ENCODE results near the gene CTSC. TPM values are rescaled to one million over a fixed set of nuclear protein-coding genes. Genes with fewer than 3 reads are reported as not detected.

CTSC gene
- total and polyA plus RNA-seq, 2 donors = 67.2 to 114 TPM

DNA sequence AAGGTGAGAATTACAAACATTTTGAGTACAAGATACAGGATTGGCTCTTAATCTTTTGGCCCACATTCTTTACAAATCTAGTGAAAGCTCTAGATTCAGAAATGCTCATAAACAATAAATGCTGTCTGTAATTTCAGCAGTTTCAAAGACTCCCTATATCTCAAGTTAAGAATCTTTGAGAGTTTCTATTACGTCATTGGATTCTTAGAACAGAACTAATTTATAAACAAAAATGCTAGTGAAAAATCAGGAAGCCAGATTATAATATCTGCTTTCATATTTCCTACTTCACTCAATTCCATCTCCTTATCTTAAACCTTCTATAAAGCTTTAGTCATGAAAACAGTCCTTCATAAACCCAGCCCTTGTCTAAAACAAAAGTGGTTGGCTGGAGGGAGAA is 32.1 kb downstream of the CTSC start:
- no peak for DNase-seq (ENCODE audit: low read depth in 6 of 9, low spot score in 9 of 9)
- WGBS = 99% methylated on average over 1 of the region's 1 CpG
- H3K27me3 ChIP-seq (ENCODE audit: control insufficient read depth in 2 of 2, insufficient read depth in 1 of 2, low read length in 1 of 2) = no peaks in the 10 kb centered on the region
- H3K9me3 ChIP-seq (ENCODE audit: control insufficient read depth in 2 of 2, insufficient read depth in 1 of 2, low read length in 1 of 2) = no peaks in the 10 kb centered on the region
- peaks cover 4 to 40% of the 10 kb centered on the region in 2 donors for H3K36me3 ChIP-seq (ENCODE audit: control insufficient read depth in 2 of 2, insufficient read depth in 2 of 2, low read length in 1 of 2)
- no peak overlapping the region for H3K27ac ChIP-seq (ENCODE audit: low read depth in 1 of 2, low read length in 1 of 2)
- H3K4me3 ChIP-seq (ENCODE audit: low read length in 2 of 2) = no peak overlapping the region
- peaks cover 0 to 5% of the 10 kb centered on the region in 2 donors for H3K4me1 ChIP-seq (ENCODE audit: control insufficient read depth in 2 of 2, insufficient read depth in 2 of 2, low read length in 2 of 2)

DNA sequence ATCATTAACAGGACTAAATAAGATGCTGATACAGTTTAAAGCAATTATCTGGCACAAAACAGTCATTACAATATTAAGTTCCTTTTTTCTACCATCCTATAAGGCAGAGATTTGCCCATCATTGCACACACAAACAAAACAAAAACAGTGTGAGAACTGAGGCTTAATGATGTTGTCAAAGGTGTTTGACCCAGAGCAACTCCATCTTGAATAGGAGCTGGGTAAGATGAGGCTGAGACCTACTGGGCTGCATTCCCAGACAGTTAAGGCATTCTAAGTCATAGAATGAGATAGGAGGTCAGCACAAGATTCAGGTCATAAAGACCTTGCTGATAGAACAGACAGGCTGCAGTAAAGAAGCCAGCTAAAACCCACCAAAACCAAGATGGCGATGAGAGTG is 33.2 kb downstream of the CTSC start:
- peaks cover 0 to 5% of the 10 kb centered on the region in 2 donors for H3K4me1 ChIP-seq (ENCODE audit: control insufficient read depth in 2 of 2, insufficient read depth in 2 of 2, low read length in 2 of 2)
- no peaks in the 10 kb centered on the region for H3K27me3 ChIP-seq (ENCODE audit: control insufficient read depth in 2 of 2, insufficient read depth in 1 of 2, low read length in 1 of 2)
- H3K36me3 ChIP-seq (ENCODE audit: control insufficient read depth in 2 of 2, insufficient read depth in 2 of 2, low read length in 1 of 2) = peaks cover 4 to 43% of the 10 kb centered on the region in 2 donors
- H3K4me3 ChIP-seq (ENCODE audit: low read length in 2 of 2) = no peak overlapping the region
- no peak overlapping the region for H3K27ac ChIP-seq (ENCODE audit: low read depth in 1 of 2, low read length in 1 of 2)
- DNase-seq (ENCODE audit: low read depth in 6 of 9, low spot score in 9 of 9) = no peak
- 98% methylated on average over 1 of the region's 1 CpG for WGBS
- H3K9me3 ChIP-seq (ENCODE audit: control insufficient read depth in 2 of 2, insufficient read depth in 1 of 2, low read length in 1 of 2) = no peaks in the 10 kb centered on the region

DNA sequence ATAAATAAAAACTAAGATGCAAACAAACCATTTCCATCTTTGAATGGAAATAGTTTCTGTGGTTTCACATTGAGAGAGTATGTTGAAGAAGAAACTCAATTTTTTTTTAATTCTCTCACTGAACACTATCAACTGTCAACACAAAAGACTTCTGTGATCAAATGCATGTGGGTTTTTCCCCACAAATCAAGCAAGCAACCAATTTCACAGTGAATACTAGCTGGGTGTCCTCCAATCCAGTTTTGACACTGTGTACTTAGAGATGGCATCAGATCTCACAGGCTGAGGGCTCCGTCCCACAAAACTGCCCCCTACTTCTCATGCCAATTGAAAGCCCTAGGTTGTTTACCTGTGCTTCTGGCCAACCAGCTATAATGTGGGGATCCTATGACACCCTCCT is 34.5 kb downstream of the CTSC start:
- H3K36me3 ChIP-seq (ENCODE audit: control insufficient read depth in 2 of 2, insufficient read depth in 2 of 2, low read length in 1 of 2) = peaks cover 4 to 31% of the 10 kb centered on the region in 2 donors
- no peaks in the 10 kb centered on the region for H3K9me3 ChIP-seq (ENCODE audit: control insufficient read depth in 2 of 2, insufficient read depth in 1 of 2, low read length in 1 of 2)
- H3K27me3 ChIP-seq (ENCODE audit: control insufficient read depth in 2 of 2, insufficient read depth in 1 of 2, low read length in 1 of 2) = no peaks in the 10 kb centered on the region
- H3K4me3 ChIP-seq (ENCODE audit: low read length in 2 of 2) = no peak overlapping the region
- peaks cover 0 to 5% of the 10 kb centered on the region in 2 donors for H3K4me1 ChIP-seq (ENCODE audit: control insufficient read depth in 2 of 2, insufficient read depth in 2 of 2, low read length in 2 of 2)
- H3K27ac ChIP-seq (ENCODE audit: low read depth in 1 of 2, low read length in 1 of 2) = no peak overlapping the region
- DNase-seq (ENCODE audit: low read depth in 6 of 9, low spot score in 9 of 9) = peak in 1 of 9 donors; percentile 32
- 90% methylated on average over 1 of the region's 1 CpG for WGBS

DNA sequence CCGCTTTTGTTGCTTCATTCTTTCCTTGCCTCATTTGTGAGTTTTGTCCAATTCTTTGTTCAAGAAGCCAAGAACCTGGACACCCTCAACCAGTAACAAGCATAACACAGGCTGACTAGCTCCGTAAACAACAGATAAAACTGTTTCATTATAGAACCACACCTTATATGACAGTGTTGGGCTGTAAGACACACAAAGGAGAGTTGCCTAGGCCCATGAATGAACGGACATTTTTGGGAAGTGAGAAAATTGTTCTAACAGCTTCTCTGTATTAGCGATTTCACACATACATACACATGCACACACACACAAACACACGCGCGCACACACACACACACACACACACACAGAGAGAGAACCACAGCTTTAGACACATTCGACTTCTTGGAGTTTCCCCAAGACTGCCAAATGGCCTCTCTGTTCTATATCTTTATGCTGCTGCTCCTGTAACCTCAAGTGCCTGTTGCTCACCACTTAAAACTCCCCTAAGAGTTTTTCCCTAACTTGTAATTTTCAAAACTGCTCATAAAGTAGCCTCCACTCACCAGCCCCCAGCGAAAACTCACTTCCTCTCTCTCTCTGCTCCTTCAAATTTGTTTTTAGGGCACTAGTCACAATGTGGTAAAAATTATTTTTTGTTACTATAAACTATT is 35.9 kb downstream of the CTSC start:
- Histone ChIP-seq H3K9me3 (ENCODE audit: control insufficient read depth in 2 of 2, insufficient read depth in 1 of 2, low read length in 1 of 2) (no peaks in the 10 kb centered on the region), H3K27ac (ENCODE audit: low read depth in 1 of 2, low read length in 1 of 2) (no peak overlapping the region), H3K27me3 (ENCODE audit: control insufficient read depth in 2 of 2, insufficient read depth in 1 of 2, low read length in 1 of 2) (no peaks in the 10 kb centered on the region), H3K4me3 (ENCODE audit: low read length in 2 of 2) (no peak overlapping the region), H3K36me3 (ENCODE audit: control insufficient read depth in 2 of 2, insufficient read depth in 2 of 2, low read length in 1 of 2) (peaks cover 3 to 21% of the 10 kb centered on the region in 2 donors), H3K4me1 (ENCODE audit: control insufficient read depth in 2 of 2, insufficient read depth in 2 of 2, low read length in 2 of 2) (peaks cover 0 to 5% of the 10 kb centered on the region in 2 donors)
- 80% methylated on average over 9 of the region's 9 CpGs for WGBS
- no peak for DNase-seq (ENCODE audit: low read depth in 6 of 9, low spot score in 9 of 9)

DNA sequence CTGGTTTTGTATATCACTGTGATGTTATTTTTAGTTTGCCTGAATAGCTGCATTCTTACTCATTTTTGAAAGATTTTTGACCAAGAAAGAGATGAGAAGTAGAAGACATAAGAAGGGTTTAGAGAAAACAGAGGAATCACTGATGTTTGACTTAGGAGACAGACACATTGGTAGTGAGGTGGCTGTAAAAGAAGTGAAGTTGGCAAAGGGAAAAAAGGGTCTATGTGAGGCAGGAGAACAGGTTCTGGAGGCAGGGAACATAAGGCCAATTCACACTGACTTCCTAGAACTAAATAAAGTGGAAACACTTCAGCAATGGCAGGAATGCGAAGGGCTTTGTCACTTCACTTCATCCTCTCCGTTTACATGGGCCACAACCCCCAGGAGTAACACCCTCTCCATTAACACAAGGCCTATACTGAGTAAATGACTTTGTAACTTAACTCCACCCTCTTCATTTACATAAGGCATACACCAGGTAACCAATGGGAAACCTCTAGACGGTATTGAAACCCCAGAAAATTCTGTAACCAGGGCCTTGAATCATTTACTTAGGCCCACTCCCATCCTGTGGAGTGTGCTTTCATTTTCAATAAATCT is 36.5 kb downstream of the CTSC start:
- WGBS = 95% methylated on average over 3 of the region's 3 CpGs
- H3K9me3 ChIP-seq (ENCODE audit: control insufficient read depth in 2 of 2, insufficient read depth in 1 of 2, low read length in 1 of 2) = no peaks in the 10 kb centered on the region
- no peak overlapping the region for H3K4me3 ChIP-seq (ENCODE audit: low read length in 2 of 2)
- H3K36me3 ChIP-seq (ENCODE audit: control insufficient read depth in 2 of 2, insufficient read depth in 2 of 2, low read length in 1 of 2) = peaks cover 0 to 16% of the 10 kb centered on the region in 2 donors
- H3K4me1 ChIP-seq (ENCODE audit: control insufficient read depth in 2 of 2, insufficient read depth in 2 of 2, low read length in 2 of 2) = peaks cover 0 to 5% of the 10 kb centered on the region in 2 donors
- DNase-seq (ENCODE audit: low read depth in 6 of 9, low spot score in 9 of 9) = no peak
- no peaks in the 10 kb centered on the region for H3K27me3 ChIP-seq (ENCODE audit: control insufficient read depth in 2 of 2, insufficient read depth in 1 of 2, low read length in 1 of 2)
- no peak overlapping the region for H3K27ac ChIP-seq (ENCODE audit: low read depth in 1 of 2, low read length in 1 of 2)

DNA sequence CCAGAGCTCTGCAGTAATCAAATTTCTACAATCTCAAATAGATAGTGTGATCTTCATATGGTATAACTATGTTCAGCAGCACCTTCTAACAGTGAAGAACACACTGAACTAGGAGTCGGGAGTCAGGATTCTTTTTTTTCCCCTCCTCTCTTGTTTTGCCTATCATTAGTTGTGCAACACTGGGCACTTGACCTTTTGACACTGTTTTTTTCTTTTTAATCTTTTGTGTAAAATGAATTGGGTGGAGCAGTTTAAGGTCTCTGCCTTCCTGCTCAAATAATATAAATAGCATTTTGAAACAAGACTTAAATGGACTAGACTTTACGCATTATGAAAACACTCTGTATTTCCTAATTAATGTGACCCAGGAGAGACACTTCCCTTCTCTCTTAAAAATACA is 39.7 kb downstream of the CTSC start:
- WGBS = 95% methylated on average over 2 of the region's 2 CpGs
- Histone ChIP-seq H3K27ac (ENCODE audit: low read depth in 1 of 2, low read length in 1 of 2) (no peak overlapping the region), H3K36me3 (ENCODE audit: control insufficient read depth in 2 of 2, insufficient read depth in 2 of 2, low read length in 1 of 2) (peaks cover 3 to 32% of the 10 kb centered on the region in 2 donors), H3K4me3 (ENCODE audit: low read length in 2 of 2) (no peak overlapping the region), H3K27me3 (ENCODE audit: control insufficient read depth in 2 of 2, insufficient read depth in 1 of 2, low read length in 1 of 2) (no peaks in the 10 kb centered on the region), H3K9me3 (ENCODE audit: control insufficient read depth in 2 of 2, insufficient read depth in 1 of 2, low read length in 1 of 2) (no peaks in the 10 kb centered on the region), H3K4me1 (ENCODE audit: control insufficient read depth in 2 of 2, insufficient read depth in 2 of 2, low read length in 2 of 2) (no peaks in the 10 kb centered on the region)
- no peak for DNase-seq (ENCODE audit: low read depth in 6 of 9, low spot score in 9 of 9)

DNA sequence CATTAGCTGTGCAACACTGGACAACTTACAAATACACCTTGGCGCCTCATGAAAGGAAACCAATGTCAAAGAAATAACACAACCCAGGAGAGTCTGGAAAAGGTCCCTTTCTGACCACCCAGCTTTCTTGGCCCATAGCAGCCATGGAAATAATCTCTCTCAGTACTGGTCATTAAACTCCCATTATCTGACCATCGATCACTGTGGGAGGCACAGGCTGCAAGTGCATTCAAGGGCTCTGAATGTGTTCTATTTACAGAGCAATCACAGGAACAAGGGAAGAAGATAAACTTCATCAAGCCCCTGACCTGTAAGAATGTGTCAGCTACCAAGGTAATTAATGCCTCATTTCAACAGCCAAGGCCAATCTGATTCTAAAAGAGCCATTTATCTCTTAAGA is 40.1 kb downstream of the CTSC start:
- H3K36me3 ChIP-seq (ENCODE audit: control insufficient read depth in 2 of 2, insufficient read depth in 2 of 2, low read length in 1 of 2) = peaks cover 3 to 32% of the 10 kb centered on the region in 2 donors
- H3K4me3 ChIP-seq (ENCODE audit: low read length in 2 of 2) = no peak overlapping the region
- H3K9me3 ChIP-seq (ENCODE audit: control insufficient read depth in 2 of 2, insufficient read depth in 1 of 2, low read length in 1 of 2) = no peaks in the 10 kb centered on the region
- WGBS = 70% methylated on average over 2 of the region's 2 CpGs
- H3K27me3 ChIP-seq (ENCODE audit: control insufficient read depth in 2 of 2, insufficient read depth in 1 of 2, low read length in 1 of 2) = no peaks in the 10 kb centered on the region
- no peaks in the 10 kb centered on the region for H3K4me1 ChIP-seq (ENCODE audit: control insufficient read depth in 2 of 2, insufficient read depth in 2 of 2, low read length in 2 of 2)
- no peak for DNase-seq (ENCODE audit: low read depth in 6 of 9, low spot score in 9 of 9)
- H3K27ac ChIP-seq (ENCODE audit: low read depth in 1 of 2, low read length in 1 of 2) = no peak overlapping the region

DNA sequence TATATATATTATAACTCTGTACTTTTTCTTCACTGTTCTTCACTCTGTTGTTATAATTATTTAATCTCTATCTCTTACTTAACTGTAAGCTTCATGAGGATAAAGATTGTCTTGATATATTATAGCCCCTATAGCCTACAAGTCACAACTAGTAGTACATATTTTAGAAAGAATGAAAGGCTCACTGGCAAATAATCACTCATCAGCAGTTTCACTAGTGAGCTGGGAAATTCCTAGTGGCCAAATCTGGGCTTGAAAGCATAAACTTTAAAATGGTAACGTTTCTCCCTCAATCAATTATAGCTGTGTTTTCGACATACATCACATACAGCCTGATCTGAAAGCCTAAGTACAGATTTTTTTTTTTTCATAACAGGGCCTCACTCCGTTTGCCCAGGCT is 42.5 kb downstream of the CTSC start:
- Histone ChIP-seq H3K9me3 (ENCODE audit: control insufficient read depth in 2 of 2, insufficient read depth in 1 of 2, low read length in 1 of 2) (no peaks in the 10 kb centered on the region), H3K36me3 (ENCODE audit: control insufficient read depth in 2 of 2, insufficient read depth in 2 of 2, low read length in 1 of 2) (peaks cover 3 to 23% of the 10 kb centered on the region in 2 donors), H3K4me3 (ENCODE audit: low read length in 2 of 2) (no peak overlapping the region), H3K27ac (ENCODE audit: low read depth in 1 of 2, low read length in 1 of 2) (no peak overlapping the region), H3K27me3 (ENCODE audit: control insufficient read depth in 2 of 2, insufficient read depth in 1 of 2, low read length in 1 of 2) (no peaks in the 10 kb centered on the region), H3K4me1 (ENCODE audit: control insufficient read depth in 2 of 2, insufficient read depth in 2 of 2, low read length in 2 of 2) (no peaks in the 10 kb centered on the region)
- no peak for DNase-seq (ENCODE audit: low read depth in 6 of 9, low spot score in 9 of 9)
- 93% methylated on average over 3 of the region's 3 CpGs for WGBS

DNA sequence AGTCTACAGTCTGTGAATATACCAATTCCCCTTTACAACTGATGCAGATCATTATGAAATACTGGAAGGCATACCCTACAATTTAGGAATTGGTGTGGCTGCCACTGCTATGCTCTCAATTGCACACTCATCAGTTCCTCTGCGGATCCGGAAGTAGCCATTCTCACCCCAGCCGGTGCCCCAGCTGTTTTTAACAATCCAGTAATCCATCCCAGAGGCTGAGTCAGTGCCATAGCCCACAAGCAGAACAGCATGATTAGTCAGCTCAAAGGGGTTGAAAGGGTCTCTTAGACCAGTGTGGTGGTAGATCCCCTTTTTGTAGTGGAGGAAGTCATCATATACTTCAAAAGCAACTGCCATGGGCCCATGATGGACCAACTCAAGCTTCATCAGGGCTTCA is 43.6 kb downstream of the CTSC start:
- H3K27ac ChIP-seq (ENCODE audit: low read depth in 1 of 2, low read length in 1 of 2) = no peak overlapping the region
- WGBS = 97% methylated on average over 3 of the region's 3 CpGs
- peaks cover 3 to 23% of the 10 kb centered on the region in 2 donors for H3K36me3 ChIP-seq (ENCODE audit: control insufficient read depth in 2 of 2, insufficient read depth in 2 of 2, low read length in 1 of 2)
- no peaks in the 10 kb centered on the region for H3K4me1 ChIP-seq (ENCODE audit: control insufficient read depth in 2 of 2, insufficient read depth in 2 of 2, low read length in 2 of 2)
- no peak overlapping the region for H3K4me3 ChIP-seq (ENCODE audit: low read length in 2 of 2)
- no peaks in the 10 kb centered on the region for H3K27me3 ChIP-seq (ENCODE audit: control insufficient read depth in 2 of 2, insufficient read depth in 1 of 2, low read length in 1 of 2)
- DNase-seq (ENCODE audit: low read depth in 6 of 9, low spot score in 9 of 9) = no peak
- H3K9me3 ChIP-seq (ENCODE audit: control insufficient read depth in 2 of 2, insufficient read depth in 1 of 2, low read length in 1 of 2) = no peaks in the 10 kb centered on the region

Data from thymus (tissue), 11 donors.